Hematopoietic multipotent progenitor cell treated with erythropoietin and hydrocortisone succinate and interleukin-3 and kit ligand, for 6 days (in vitro differentiated cells): ENCODE data around the gene NAAA.
"Not testable (repeated sequence)": the region's sequence is repeated elsewhere in the genome, so short reads cannot be mapped to it uniquely, and the experiment has no call there.

Source experiments
- DNase-seq: peaks from one replicate; pipeline ENCODE4 v3.0.0-alpha.2; 2015

Gene NAAA

GRCh38 chr4:75916091-75916661, 24.6 kb downstream of the NAAA start:
- peak; percentile 74 for DNase-seq

GRCh38 chr4:75912968-75913367, 27.8 kb downstream of the NAAA start:
- no peak for DNase-seq

GRCh38 chr4:75910831-75911230, 30.0 kb downstream of the NAAA start:
- not testable (repeated sequence) for DNase-seq

- no peak for DNase-seq
Observed at GRCh38 chr4:75909405-75909804, 31.4 kb downstream of the NAAA start.

- no peak for DNase-seq
Observed at GRCh38 chr4:75908555-75908954, 32.3 kb downstream of the NAAA start.

GRCh38 chr4:75907966-75908365, 32.8 kb downstream of the NAAA start:
- DNase-seq = peak; percentile 9

GRCh38 chr4:75904076-75904475, 36.7 kb downstream of the NAAA start:
- DNase-seq = no peak

- no peak for DNase-seq
Observed at GRCh38 chr4:75902352-75902751, 38.5 kb downstream of the NAAA start, which contains the start of gene PPEF2. Gene PPEF2 (minus strand): TSS chr4:75902452. CDS start chr4:75896325, 6,127 bp downstream.

- DNase-seq = no peak
Observed at GRCh38 chr4:75898536-75898935, 42.3 kb downstream of the NAAA start.

- DNase-seq = peak; percentile 67
Observed at GRCh38 chr4:75895744-75896314, 45.0 kb downstream of the NAAA start.

- peak; percentile 13 for DNase-seq
Observed at GRCh38 chr4:75892508-75892907, 48.3 kb downstream of the NAAA start.

GRCh38 chr4:75891611-75892010, 49.2 kb downstream of the NAAA start:
- no peak for DNase-seq

GRCh38 chr4:75889537-75890199, 51.1 kb downstream of the NAAA start:
- no peak for DNase-seq

- no peak for DNase-seq
Observed at GRCh38 chr4:75886104-75886503, 54.7 kb downstream of the NAAA start.

- no peak for DNase-seq
Observed at GRCh38 chr4:75881476-75881875, 59.3 kb downstream of the NAAA start.

- DNase-seq = no peak
Observed at GRCh38 chr4:75880278-75880677, 60.5 kb downstream of the NAAA start.

- DNase-seq = no peak
Observed at GRCh38 chr4:75878246-75878756, 62.5 kb downstream of the NAAA start.

GRCh38 chr4:75876218-75876617, 64.6 kb downstream of the NAAA start:
- DNase-seq = no peak

GRCh38 chr4:75869100-75869499, 71.7 kb downstream of the NAAA start:
- no peak for DNase-seq

- no peak for DNase-seq
Observed at GRCh38 chr4:75867130-75867529, 73.7 kb downstream of the NAAA start.
